Uterus (tissue), 2 donors: ENCODE data around the gene INSRR.

Experiments
- POLR2A ChIP-seq, 2 donors: fragments of 450-650 bp; IDR thresholded peaks; one replicate each; pipeline ENCODE4 v1.6.1; 2016; ENCODE audit warnings: antibody characterized with exemption in 2 of 2, mild to moderate bottlenecking in 1 of 2, moderate library complexity in 1 of 2
- TF ChIP-seq, protein P1 (sequence below), 4 experiments: fragments of 200-600 bp in 2 of 4; fragments of 450-650 bp in 2 of 4; sonication (generic) in 2 of 4; IDR thresholded peaks; one replicate each; pipeline ENCODE4 v1.5.1; 2016 to 2019; ENCODE audit warnings: antibody characterized with exemption in 4 of 4, mild to moderate bottlenecking in 2 of 4, moderate library complexity in 1 of 4

DNA sequence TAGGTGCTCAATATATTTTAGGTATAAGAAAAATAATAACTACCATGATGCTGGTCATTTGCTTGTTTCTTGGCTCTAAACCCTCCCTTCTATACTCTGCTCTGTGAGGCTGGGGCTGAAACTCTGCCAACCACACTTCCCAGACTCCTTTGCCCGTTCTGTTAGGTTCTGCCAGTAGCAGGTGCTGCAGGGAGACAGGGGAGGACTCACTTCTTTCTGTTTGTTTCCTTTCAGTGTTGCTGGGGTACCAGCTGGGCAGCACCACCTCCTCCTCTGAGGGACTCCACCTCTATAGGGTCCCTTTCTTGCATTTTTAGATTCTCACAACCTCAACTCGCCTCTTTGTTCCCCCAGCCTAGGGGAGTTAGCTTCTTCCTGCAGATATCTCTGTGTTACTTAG lies 25.3 kb downstream of the INSRR start:
- TF ChIP-seq, protein P1, sequence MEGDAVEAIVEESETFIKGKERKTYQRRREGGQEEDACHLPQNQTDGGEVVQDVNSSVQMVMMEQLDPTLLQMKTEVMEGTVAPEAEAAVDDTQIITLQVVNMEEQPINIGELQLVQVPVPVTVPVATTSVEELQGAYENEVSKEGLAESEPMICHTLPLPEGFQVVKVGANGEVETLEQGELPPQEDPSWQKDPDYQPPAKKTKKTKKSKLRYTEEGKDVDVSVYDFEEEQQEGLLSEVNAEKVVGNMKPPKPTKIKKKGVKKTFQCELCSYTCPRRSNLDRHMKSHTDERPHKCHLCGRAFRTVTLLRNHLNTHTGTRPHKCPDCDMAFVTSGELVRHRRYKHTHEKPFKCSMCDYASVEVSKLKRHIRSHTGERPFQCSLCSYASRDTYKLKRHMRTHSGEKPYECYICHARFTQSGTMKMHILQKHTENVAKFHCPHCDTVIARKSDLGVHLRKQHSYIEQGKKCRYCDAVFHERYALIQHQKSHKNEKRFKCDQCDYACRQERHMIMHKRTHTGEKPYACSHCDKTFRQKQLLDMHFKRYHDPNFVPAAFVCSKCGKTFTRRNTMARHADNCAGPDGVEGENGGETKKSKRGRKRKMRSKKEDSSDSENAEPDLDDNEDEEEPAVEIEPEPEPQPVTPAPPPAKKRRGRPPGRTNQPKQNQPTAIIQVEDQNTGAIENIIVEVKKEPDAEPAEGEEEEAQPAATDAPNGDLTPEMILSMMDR (IDR thresholded peaks at IDR 0.05) = no peak
- no peak for TF ChIP-seq POLR2A (IDR thresholded peaks at IDR 0.05)
